PC-3 (cell line): ENCODE results near the gene BRD4. TPM values are rescaled to one million over a fixed set of nuclear protein-coding genes. Genes with fewer than 3 reads are reported as not detected.
A peak's percentile ranks its signal among the peaks of the same experiment; 100 is the strongest.

Experiments used
- ATAC-seq: fragments of 200-7000 bp; cut with Tn5 transposase; 2 replicates; pipeline ENCODE4 v1.9.1; 2020; ENCODE audit warnings: mild to moderate bottlenecking, moderate library complexity
- BruUV-seq: library from RNA; stranded (reverse); fragments of 400-500 nt; replicated peaks from 2 replicates; lab custom pipeline; 2021; lab: Mats Ljungman, UMichigan
- CTCF ChIA-PET: fragments of 300-600 bp; sonication (Branson Sonifier 250); formaldehyde crosslinking; loops from one replicate; lab custom pipeline; 2022; ENCODE audit warnings: antibody characterized with exemption; lab: Charles Lee
- POLR2A ChIA-PET: fragments of 300-600 bp; sonication (Branson Sonifier 250); formaldehyde crosslinking; loops from one replicate; lab custom pipeline; 2022; ENCODE audit warnings: antibody characterized with exemption; ENCODE audit not compliant: unreplicated experiment; lab: Charles Lee
- DNase-seq: peaks from one replicate; pipeline ENCODE4 v3.0.0-alpha.2; 2015
- H2AFZ ChIP-seq: fragments of 300-600 bp; sonication (generic); 2 replicates; pipeline ENCODE4 v1.6.0; 2016; ENCODE audit warnings: antibody characterized with exemption, low read length
- H3F3A ChIP-seq: fragments of 300-600 bp; sonication (generic); one replicate; pipeline ENCODE4 v1.6.0; 2017; ENCODE audit warnings: antibody characterized with exemption, low read length, control low read depth, mild to moderate bottlenecking; ENCODE audit not compliant: unreplicated experiment
- H3K27ac ChIP-seq: fragments of 300-600 bp; sonication (generic); 2 replicates; pipeline ENCODE4 v1.5.1; 2016; ENCODE audit warnings: mild to moderate bottlenecking, low read length
- H3K27me3 ChIP-seq: fragments of 300-600 bp; sonication (generic); 2 replicates; pipeline ENCODE4 v1.6.1; 2016; ENCODE audit warnings: low read length, mixed read lengths
- H3K36me3 ChIP-seq: fragments of 300-600 bp; sonication (generic); 2 replicates; pipeline ENCODE4 v1.6.1; 2016; ENCODE audit warnings: low read depth, mixed run types, low read length, mixed read lengths
- H3K4me1 ChIP-seq: fragments of 300-600 bp; sonication (generic); 2 replicates; pipeline ENCODE4 v1.5.1; 2016; ENCODE audit warnings: low read length; ENCODE audit not compliant: insufficient read depth
- H3K4me2 ChIP-seq: fragments of 300-600 bp; sonication (generic); 2 replicates; pipeline ENCODE4 v1.6.0; 2016; ENCODE audit warnings: low read length
- H3K4me3 ChIP-seq: fragments of 300-600 bp; sonication (generic); 2 replicates; pipeline ENCODE4 v1.5.1; 2016; ENCODE audit warnings: mild to moderate bottlenecking, low read length, mixed read lengths
- H3K79me2 ChIP-seq: fragments of 300-600 bp; sonication (generic); 2 replicates; pipeline ENCODE4 v1.6.1; 2017; ENCODE audit warnings: low read length, mixed read lengths
- H3K9ac ChIP-seq: fragments of 300-600 bp; sonication (generic); 2 replicates; pipeline ENCODE4 v1.6.0; 2016; ENCODE audit warnings: mild to moderate bottlenecking, low read length
- H3K9me2 ChIP-seq: fragments of 300-600 bp; sonication (generic); replicated peaks from 2 replicates; pipeline ENCODE4 v1.6.1; 2016; ENCODE audit warnings: mixed run types, low read length, mixed read lengths
- H3K9me3 ChIP-seq: fragments of 300-600 bp; sonication (generic); 2 replicates; pipeline ENCODE4 v1.6.1; 2016; ENCODE audit warnings: low read length, mixed read lengths
- H4K20me1 ChIP-seq: fragments of 300-600 bp; sonication (generic); 2 replicates; pipeline ENCODE4 v1.6.1; 2016; ENCODE audit warnings: low read length, mixed read lengths
- CTCF ChIP-seq: fragments of 300-600 bp; sonication (generic); conservative IDR thresholded peaks from 2 replicates; pipeline ENCODE4 v1.5.1; 2017; ENCODE audit warnings: antibody characterized with exemption, low read depth, mild to moderate bottlenecking, low read length
- EZH2 ChIP-seq: fragments of 300-600 bp; sonication (generic); IDR thresholded peaks from one replicate; pipeline ENCODE4 v1.6.1; 2017; ENCODE audit warnings: antibody characterized with exemption, mild to moderate bottlenecking, low read length; ENCODE audit not compliant: unreplicated experiment
- EZH2phosphoT487 ChIP-seq: fragments of 300-600 bp; sonication (generic); IDR thresholded peaks from 2 replicates; pipeline ENCODE4 v1.6.1; 2018; ENCODE audit warnings: mild to moderate bottlenecking, antibody characterized with exemption, low read length, borderline replicate concordance
- intact Hi-C: fragments of 100-400 bp; cut with micrococcal nuclease; formaldehyde crosslinking; loops from 2 replicates; pipeline ENCODE4 v1.9.0; 2023
- total RNA-seq: library from RNA; depleted of rRNA; stranded (reverse); fragments of >200 nt; gene quantifications from 2 replicates; pipeline ENCODE4 v1.2.3, GENCODE V29; 2014

The BRD4 gene
- total RNA-seq, 1 experiment from 2014 or later: 20.9 TPM

- no peak overlapping the region for H3K4me3 ChIP-seq
- no peak overlapping the region for H3K4me2 ChIP-seq
- H3K79me2 ChIP-seq: peaks cover 99% of the 10 kb centered on the region
- peaks cover 50% of the 10 kb centered on the region for H3K4me1 ChIP-seq
- no peaks in the 10 kb centered on the region for H3K27me3 ChIP-seq
- H3K9ac ChIP-seq: no peak overlapping the region
- H3K9me3 ChIP-seq: no peaks in the 10 kb centered on the region
- CTCF ChIA-PET: interaction anchor here (0.6 kb wide), 1 partner anchor 49 kb away, joined by 5 read pairs; no protein-coding TSS in a partner anchor
- peaks cover 86% of the 10 kb centered on the region for H4K20me1 ChIP-seq
- no peak overlapping the region for H2AFZ ChIP-seq
- H3K9me2 ChIP-seq: no peaks in the 10 kb centered on the region
- peaks cover 8% of the 10 kb centered on the region for H3K36me3 ChIP-seq
- DNase-seq (no peak), ATAC-seq (no peak)
- TF ChIP-seq EZH2phosphoT487: no peak
- no peak for TF ChIP-seq EZH2
- no peak for TF ChIP-seq CTCF
- intact Hi-C loops: loop anchor here (5.0 kb wide), 1 partner anchor 33 kb away; the partner anchor contains the start of gene BRD4
- POLR2A ChIA-PET: no interaction called here
- no peak overlapping the region for H3K27ac ChIP-seq
- no TSS peak for BruUV-seq
- H3F3A ChIP-seq: peaks cover 12% of the 10 kb centered on the region
Observed at GRCh38 chr19:15298847-15299567, 33.3 kb downstream of the BRD4 start.

GRCh38 chr19:15297416-15298224 lies 34.7 kb downstream of the BRD4 start:
- H3K4me3 ChIP-seq: peak overlapping the region; percentile 23; the same call in 1 of the 2 replicates
- ATAC-seq (peak; percentile 77), DNase-seq (peak; percentile 47)
- H3K4me2 ChIP-seq: peak overlapping the region; percentile 61
- peaks cover 8% of the 10 kb centered on the region for H3K36me3 ChIP-seq
- H2AFZ ChIP-seq: no peak overlapping the region
- H3K27me3 ChIP-seq: no peaks in the 10 kb centered on the region
- peaks cover 4% of the 10 kb centered on the region for H3F3A ChIP-seq
- H3K9me3 ChIP-seq: no peaks in the 10 kb centered on the region
- H3K4me1 ChIP-seq: peaks cover 37% of the 10 kb centered on the region
- ChIA-PET POLR2A (interaction anchor here (1.0 kb wide), 1 partner anchor 16 kb away, joined by 4 read pairs; no protein-coding TSS in a partner anchor), CTCF (interaction anchor here (0.6 kb wide), 2 partner anchors 15 to 198 kb away, joined by 3 read pairs; no protein-coding TSS in a partner anchor)
- H3K9me2 ChIP-seq: no peaks in the 10 kb centered on the region
- no peak overlapping the region for H3K9ac ChIP-seq
- H4K20me1 ChIP-seq: peaks cover 87% of the 10 kb centered on the region
- intact Hi-C loops: loop anchor here (2.0 to 5.0 kb wide), 2 partner anchors 15 to 35 kb away; partner anchors contain the start of gene BRD4
- no TSS peak for BruUV-seq
- H3K79me2 ChIP-seq: peaks cover 99% of the 10 kb centered on the region
- TF ChIP-seq CTCF (peak; percentile 50), EZH2phosphoT487 (no peak)
- peak overlapping the region; percentile 77 for H3K27ac ChIP-seq
